Measurements from ENCODE around the gene MAPKAPK5. TPM values are rescaled to one million over a fixed set of nuclear protein-coding genes. Genes with fewer than 3 reads are reported as not detected.

The MAPKAPK5 gene
- total and polyA plus RNA-seq, 2 of the 13 experiments (the other 11 are each of a cell fraction or from before 2014, with no cell fraction given), result 43.2 to 58.2 TPM

- ChIA-PET POLR2A (no interaction called here), CTCF (ENCODE audit: low intra/inter-chr PET ratio, low total read pairs) (no interaction called here)
- Histone ChIP-seq H3K27ac (ENCODE audit: extremely low read length, insufficient read depth, low read length) (no peak overlapping the region), H3K9me3 (ENCODE audit: low read length) (no peaks in the 10 kb centered on the region), H3K9ac (ENCODE audit: insufficient read depth, low read depth, low read length) (no peak overlapping the region), H2AFZ (ENCODE audit: low read length) (no peak overlapping the region), H3K4me2 (ENCODE audit: low read depth, low read length) (no peak overlapping the region), H3K4me3 (replicated peaks in 1 of 3; ENCODE audit: insufficient read depth in 1 of 3, low read depth in 2 of 3, low read length in 3 of 3) (no peak overlapping the region), H3K27me3 (ENCODE audit: control insufficient read depth in 1 of 2, insufficient read depth in 2 of 2, low read length in 2 of 2) (no peaks in the 10 kb centered on the region), H3K36me3 (replicated peaks in 1 of 2; ENCODE audit: control insufficient read depth in 1 of 2, insufficient read depth in 2 of 2, low read length in 2 of 2) (no peaks in the 10 kb centered on the region), H4K20me1 (ENCODE audit: insufficient read depth, low read length) (no peaks in the 10 kb centered on the region), H3K79me2 (ENCODE audit: insufficient read depth, low read length) (no peaks in the 10 kb centered on the region), H3K4me1 (ENCODE audit: insufficient read depth, low read length) (peaks cover 8% of the 10 kb centered on the region; the same call in 1 of the 2 replicates)
- in situ Hi-C loops (cut with HindIII; ENCODE audit: extremely low pct_ligation_motif_present, low pct_unique_long_range_greater_than_20kb) (no loop called here), intact Hi-C loops (cut with micrococcal nuclease; ENCODE audit: unreplicated experiment) (loop anchor here (5.0 kb wide), 1 partner anchor 124 kb away; no protein-coding TSS in a partner anchor)
- WGBS (ENCODE audit: low lambda C conversion rate), result 25% methylated on average over 2 of the region's 2 CpGs
- TF ChIP-seq MTA1 (CRISPR knock-in tag; IDR thresholded peaks at IDR 0.05; ENCODE audit: borderline replicate concordance) (no peak), ARID2 (CRISPR knock-in tag; IDR thresholded peaks at IDR 0.05; ENCODE audit: borderline replicate concordance) (no peak), SOX6 (IDR thresholded peaks at IDR 0.05) (no peak), SOX6 (CRISPR knock-in tag; IDR thresholded peaks at IDR 0.05) (no peak), FOXP1 (IDR thresholded peaks at IDR 0.05) (no peak), FOXP1 (CRISPR knock-in tag; IDR thresholded peaks at IDR 0.05) (no peak)
- no peak for ATAC-seq
- DNase-seq (ENCODE audit: low spot score), result no peak
- no TSS peak for BruUV-seq (replicated peaks)
- FAIRE-seq, result no peak
These were observed 19.1 kb upstream of the MAPKAPK5 start for GRCh38 chr12:111822886-111823285.

- no peak overlapping the region for H3K27ac ChIP-seq (ENCODE audit: extremely low read length, insufficient read depth, low read length)
- CTCF ChIA-PET (ENCODE audit: low intra/inter-chr PET ratio, low total read pairs), result no interaction called here
- no peak overlapping the region for H2AFZ ChIP-seq (ENCODE audit: low read length)
- ATAC-seq, result no peak
- POLR2A ChIA-PET, result no interaction called here
- intact Hi-C loops (cut with micrococcal nuclease; ENCODE audit: unreplicated experiment) (loop anchor here (5.0 kb wide), 1 partner anchor 123 kb away; no protein-coding TSS in a partner anchor), in situ Hi-C loops (cut with HindIII; ENCODE audit: extremely low pct_ligation_motif_present, low pct_unique_long_range_greater_than_20kb) (no loop called here)
- H3K36me3 ChIP-seq (replicated peaks in 1 of 2; ENCODE audit: control insufficient read depth in 1 of 2, insufficient read depth in 2 of 2, low read length in 2 of 2), result no peaks in the 10 kb centered on the region
- no TSS peak for BruUV-seq (replicated peaks)
- no peaks in the 10 kb centered on the region for H3K79me2 ChIP-seq (ENCODE audit: insufficient read depth, low read length)
- no peaks in the 10 kb centered on the region for H4K20me1 ChIP-seq (ENCODE audit: insufficient read depth, low read length)
- WGBS (ENCODE audit: low lambda C conversion rate), result 25% methylated on average over 2 of the region's 3 CpGs
- peak; percentile 16 for DNase-seq (ENCODE audit: low spot score)
- peak overlapping the region; percentile 18; the same call in 1 of the 2 replicates for H3K4me2 ChIP-seq (ENCODE audit: low read depth, low read length)
- H3K9me3 ChIP-seq (ENCODE audit: low read length), result no peaks in the 10 kb centered on the region
- peaks cover 8% of the 10 kb centered on the region; the same call in 1 of the 2 replicates for H3K4me1 ChIP-seq (ENCODE audit: insufficient read depth, low read length)
- no peak overlapping the region for H3K9ac ChIP-seq (ENCODE audit: insufficient read depth, low read depth, low read length)
- no peak overlapping the region for H3K4me3 ChIP-seq (replicated peaks in 1 of 3; ENCODE audit: insufficient read depth in 1 of 3, low read depth in 2 of 3, low read length in 3 of 3)
- H3K27me3 ChIP-seq (ENCODE audit: control insufficient read depth in 1 of 2, insufficient read depth in 2 of 2, low read length in 2 of 2), result no peaks in the 10 kb centered on the region
- FAIRE-seq, result no peak
- TF ChIP-seq FOXP1 (IDR thresholded peaks at IDR 0.05) (no peak), FOXP1 (CRISPR knock-in tag; IDR thresholded peaks at IDR 0.05) (no peak), ASH2L (IDR thresholded peaks at IDR 0.05; ENCODE audit: insufficient read length, low read depth, low read length) (no peak), FOXO1 (CRISPR knock-in tag; IDR thresholded peaks at IDR 0.05) (no peak), SIX1 (CRISPR knock-in tag; IDR thresholded peaks at IDR 0.05; ENCODE audit: borderline replicate concordance) (no peak), FUBP1 (CRISPR knock-in tag; IDR thresholded peaks at IDR 0.05; ENCODE audit: borderline replicate concordance) (no peak), ZNF329 (CRISPR knock-in tag; IDR thresholded peaks at IDR 0.05; ENCODE audit: low read depth) (no peak), ATF2 (CRISPR knock-in tag; IDR thresholded peaks at IDR 0.05) (no peak), HDAC1 (CRISPR knock-in tag; IDR thresholded peaks at IDR 0.05) (no peak), ZNF563 (CRISPR knock-in tag; IDR thresholded peaks at IDR 0.05) (no peak), ZNF576 (CRISPR knock-in tag; IDR thresholded peaks at IDR 0.05) (no peak)
These were observed 18.1 kb upstream of the MAPKAPK5 start for GRCh38 chr12:111823891-111824290.

Data from HepG2 (cell line).